Calu3 (cell line): ENCODE measurements around the gene CCDC102A. TPM values are rescaled to one million over a fixed set of nuclear protein-coding genes. Genes with fewer than 3 reads are reported as not detected.

Experiments used
- BruUV-seq: library from RNA; stranded (reverse); fragments of 400-500 nt; replicated peaks from 2 replicates; lab custom pipeline; 2021; lab: Mats Ljungman, UMichigan
- CTCF ChIA-PET: fragments of 300-600 bp; sonication (Branson Sonifier 250); formaldehyde crosslinking; loops from one replicate; lab custom pipeline; 2022; ENCODE audit warnings: antibody characterized with exemption; lab: Charles Lee
- DNase-seq: peaks from one replicate; pipeline ENCODE4 v3.0.0; 2022
- H3K27ac Mint-ChIP-seq: one replicate; pipeline ENCODE4 v1.8.0; 2022; ENCODE audit warnings: mixed read lengths; ENCODE audit not compliant: unreplicated experiment
- H3K27me3 Mint-ChIP-seq: one replicate; pipeline ENCODE4 v1.8.0; 2022; ENCODE audit warnings: mixed read lengths; ENCODE audit not compliant: unreplicated experiment
- H3K36me3 Mint-ChIP-seq: one replicate; pipeline ENCODE4 v1.8.0; 2022; ENCODE audit warnings: mild to moderate bottlenecking, moderate library complexity, mixed read lengths; ENCODE audit not compliant: insufficient read depth, unreplicated experiment
- H3K4me1 Mint-ChIP-seq: one replicate; pipeline ENCODE4 v1.8.0; 2022; ENCODE audit warnings: mild to moderate bottlenecking, low read depth, mixed read lengths; ENCODE audit not compliant: unreplicated experiment
- H3K4me3 Mint-ChIP-seq: one replicate; pipeline ENCODE4 v1.8.0; 2022; ENCODE audit warnings: mild to moderate bottlenecking, low read depth, moderate library complexity, mixed read lengths; ENCODE audit not compliant: unreplicated experiment
- H3K9me3 Mint-ChIP-seq: one replicate; pipeline ENCODE4 v1.8.0; 2022; ENCODE audit warnings: low read depth, mixed read lengths; ENCODE audit not compliant: unreplicated experiment
- CTCF ChIP-seq: fragments of 200-600 bp; IDR thresholded peaks from one replicate; pipeline ENCODE4 v1.8.0; 2022; ENCODE audit warnings: antibody characterized with exemption; ENCODE audit not compliant: unreplicated experiment
- intact Hi-C: fragments of 100-400 bp; cut with micrococcal nuclease; formaldehyde crosslinking; loops from one replicate; pipeline ENCODE4 v1.10.0; 2022; ENCODE audit not compliant: unreplicated experiment
- total RNA-seq: library from RNA; stranded (reverse); gene quantifications from 2 replicates; pipeline ENCODE4 v1.2.3, GENCODE V29; 2022

CCDC102A gene
- total RNA-seq, 1 experiment from 2014 or later: 6.8 TPM

- no peak for TF ChIP-seq CTCF
- Mint-ChIP-seq H3K9me3 (no peaks in the 10 kb centered on the region), H3K27ac (no peak overlapping the region), H3K27me3 (peaks cover 42% of the 10 kb centered on the region), H3K36me3 (no peaks in the 10 kb centered on the region), H3K4me3 (no peak overlapping the region), H3K4me1 (peaks cover 9% of the 10 kb centered on the region)
- no TSS peak for BruUV-seq
- no peak for DNase-seq
- CTCF ChIA-PET: no interaction called here
- intact Hi-C loops: no loop called here
Observed at GRCh38 chr16:57498031-57498430, 38.3 kb downstream of the CCDC102A start.

GRCh38 chr16:57497121-57497520 is 39.2 kb downstream of the CCDC102A start:
- Mint-ChIP-seq H3K4me3 (no peak overlapping the region), H3K4me1 (peaks cover 9% of the 10 kb centered on the region), H3K9me3 (no peaks in the 10 kb centered on the region), H3K27ac (no peak overlapping the region), H3K36me3 (no peaks in the 10 kb centered on the region), H3K27me3 (peaks cover 33% of the 10 kb centered on the region)
- no peak for TF ChIP-seq CTCF
- intact Hi-C loops: no loop called here
- CTCF ChIA-PET: no interaction called here
- no peak for DNase-seq
- BruUV-seq: no TSS peak

- TF ChIP-seq CTCF: no peak
- intact Hi-C loops: no loop called here
- Mint-ChIP-seq H3K27ac (no peak overlapping the region), H3K9me3 (no peaks in the 10 kb centered on the region), H3K36me3 (no peaks in the 10 kb centered on the region), H3K27me3 (peaks cover 22% of the 10 kb centered on the region), H3K4me3 (no peak overlapping the region), H3K4me1 (no peaks in the 10 kb centered on the region)
- no TSS peak for BruUV-seq
- CTCF ChIA-PET: no interaction called here
- no peak for DNase-seq
Observed at GRCh38 chr16:57493767-57494166, 42.6 kb downstream of the CCDC102A start.

GRCh38 chr16:57489229-57489628 is 47.1 kb downstream of the CCDC102A start:
- intact Hi-C loops: no loop called here
- DNase-seq: no peak
- BruUV-seq: no TSS peak
- peaks cover 13% of the 10 kb centered on the region for H3K36me3 Mint-ChIP-seq
- no peak for TF ChIP-seq CTCF
- H3K27me3 Mint-ChIP-seq: peaks cover 11% of the 10 kb centered on the region
- H3K27ac Mint-ChIP-seq: no peak overlapping the region
- CTCF ChIA-PET: no interaction called here
- no peak overlapping the region for H3K4me3 Mint-ChIP-seq
- peaks cover 5% of the 10 kb centered on the region for H3K4me1 Mint-ChIP-seq
- H3K9me3 Mint-ChIP-seq: no peaks in the 10 kb centered on the region
